Measurements from ENCODE around the gene SLC39A8. TPM values are rescaled to one million over a fixed set of nuclear protein-coding genes. Genes with fewer than 3 reads are reported as not detected.

Gene SLC39A8
- total RNA-seq, 1 experiment from 2014 or later, result 13.2 TPM

- Histone ChIP-seq H3K9me2 (ENCODE audit: insufficient read depth) (no peaks in the 10 kb centered on the region), H3K4me2 (ENCODE audit: low read length) (no peak overlapping the region), H3K4me3 (replicated peaks in 1 of 2; ENCODE audit: low read depth in 1 of 2, low read length in 2 of 2) (no peak overlapping the region), H3K27me3 (ENCODE audit: insufficient read depth, low read length) (no peaks in the 10 kb centered on the region), H3K9me3 (ENCODE audit: control insufficient read depth in 1 of 2, insufficient read depth in 1 of 2, low read depth in 1 of 2, low read length in 2 of 2) (no peaks in the 10 kb centered on the region), H2AFZ (ENCODE audit: low read depth, low read length, poor library complexity, severe bottlenecking) (no peak overlapping the region), H4K20me1 (ENCODE audit: insufficient read depth) (no peaks in the 10 kb centered on the region), H3K36me3 (ENCODE audit: control insufficient read depth in 1 of 2, insufficient read depth in 2 of 2, low read length in 2 of 2) (no peaks in the 10 kb centered on the region), H3K79me2 (ENCODE audit: insufficient read depth, low read length) (no peaks in the 10 kb centered on the region), H3K27ac (ENCODE audit: low read depth, low read length) (no peak overlapping the region), H3K9ac (ENCODE audit: low read length) (no peak overlapping the region), H3K4me1 (ENCODE audit: control insufficient read depth in 1 of 2, insufficient read depth in 2 of 2, low read length in 2 of 2) (no peaks in the 10 kb centered on the region)
- TF ChIP-seq EZH2 (IDR thresholded peaks at IDR 0.05) (no peak), POLR2AphosphoS5 (IDR thresholded peaks at IDR 0.05; ENCODE audit: low read depth, low read length) (no peak), JUND (IDR thresholded peaks at IDR 0.05) (no peak), CTCF (IDR thresholded peaks at IDR 0.05 in 2 of 3, conservative IDR thresholded peaks at IDR 0.05 in 1 of 3; ENCODE audit: borderline replicate concordance in 1 of 3, insufficient read depth in 1 of 3, low read depth in 2 of 3, low read length in 2 of 3) (no peak), ELF1 (IDR thresholded peaks at IDR 0.05; ENCODE audit: borderline replicate concordance, low read depth) (no peak), ATF3 (IDR thresholded peaks at IDR 0.05) (no peak), MAX (IDR thresholded peaks at IDR 0.05) (no peak), CBX3 (IDR thresholded peaks at IDR 0.05; ENCODE audit: low read depth) (no peak)
- ATAC-seq, result no peak
- intact Hi-C loops (cut with micrococcal nuclease), result no loop called here
- BruUV-seq (replicated peaks), result no TSS peak
- no peak for DNase-seq (ENCODE audit: low read depth, low spot score)
- CTCF ChIA-PET, result interaction anchor here (1.4 kb wide), 1 partner anchor 78 kb away, joined by 8 read pairs; no protein-coding TSS in a partner anchor
- POLR2A ChIA-PET, result no interaction called here
- RAD21 ChIA-PET (ENCODE audit: low non-redundant PET in 1 of 2, low total read pairs in 2 of 2, uncharacterized antibody in 2 of 2, unreplicated experiment in 2 of 2), result no interaction called here
These were observed 7.5 kb upstream of the SLC39A8 start for GRCh38 chr4:102352781-102353180.

GRCh38 chr4:102350634-102351033, 5.4 kb upstream of the SLC39A8 start:
- no peak overlapping the region for H3K27ac ChIP-seq (ENCODE audit: low read depth, low read length)
- intact Hi-C loops (cut with micrococcal nuclease), result no loop called here
- no TSS peak for BruUV-seq (replicated peaks)

More at GRCh38 chr4:102350634-102351033, 5.4 kb upstream of the SLC39A8 start:
- CTCF ChIA-PET, result no interaction called here
- Histone ChIP-seq H3K9ac (ENCODE audit: low read length) (no peak overlapping the region), H3K4me3 (replicated peaks in 1 of 2; ENCODE audit: low read depth in 1 of 2, low read length in 2 of 2) (no peak overlapping the region), H4K20me1 (ENCODE audit: insufficient read depth) (no peaks in the 10 kb centered on the region), H3K27me3 (ENCODE audit: insufficient read depth, low read length) (no peaks in the 10 kb centered on the region), H3K9me2 (ENCODE audit: insufficient read depth) (no peaks in the 10 kb centered on the region), H3K4me1 (ENCODE audit: control insufficient read depth in 1 of 2, insufficient read depth in 2 of 2, low read length in 2 of 2) (peaks cover 0 to 4% of the 10 kb centered on the region in 2 experiments; a peak in 2 of 4 replicates), H3K36me3 (ENCODE audit: control insufficient read depth in 1 of 2, insufficient read depth in 2 of 2, low read length in 2 of 2) (no peaks in the 10 kb centered on the region), H3K9me3 (ENCODE audit: control insufficient read depth in 1 of 2, insufficient read depth in 1 of 2, low read depth in 1 of 2, low read length in 2 of 2) (no peaks in the 10 kb centered on the region), H3K79me2 (ENCODE audit: insufficient read depth, low read length) (no peaks in the 10 kb centered on the region), H3K4me2 (ENCODE audit: low read length) (no peak overlapping the region), H2AFZ (ENCODE audit: low read depth, low read length, poor library complexity, severe bottlenecking) (no peak overlapping the region)
- TF ChIP-seq TCF7L2 (IDR thresholded peaks at IDR 0.05; ENCODE audit: borderline replicate concordance, extremely low read depth, insufficient read depth, insufficient read length) (no peak), CBX3 (IDR thresholded peaks at IDR 0.05; ENCODE audit: low read depth) (no peak), FOSL1 (IDR thresholded peaks at IDR 0.05; ENCODE audit: low read depth) (no peak), SRF (IDR thresholded peaks at IDR 0.05; ENCODE audit: low read depth) (no peak), SP1 (IDR thresholded peaks at IDR 0.05; ENCODE audit: low read depth) (no peak), ZBTB33 (IDR thresholded peaks at IDR 0.05; ENCODE audit: extremely low read depth, insufficient replicate concordance, low read length) (no peak), EZH2 (IDR thresholded peaks at IDR 0.05) (no peak)
- POLR2A ChIA-PET, result no interaction called here
- ATAC-seq, result no peak
- DNase-seq (ENCODE audit: low read depth, low spot score), result no peak
- RAD21 ChIA-PET (ENCODE audit: low non-redundant PET in 1 of 2, low total read pairs in 2 of 2, uncharacterized antibody in 2 of 2, unreplicated experiment in 2 of 2), result no interaction called here
